ENCODE results near the gene HK1. TPM values are rescaled to one million over a fixed set of nuclear protein-coding genes. Genes with fewer than 3 reads are reported as not detected.

HK1 gene
- total and polyA plus RNA-seq, 11 donors: 83.0 to 310 (median 227) TPM

- no peaks in the 10 kb centered on the region for H3K27me3 ChIP-seq
- H3K4me3 ChIP-seq: no peak overlapping the region
- intact Hi-C loops (cut with DNase I): loop anchor here in 3 of 10 donors (2.0 to 10.0 kb wide), 3 partner anchors 44 to 71 kb away; no protein-coding TSS in a partner anchor
- peaks cover 0 to 17% (median 7%) of the 10 kb centered on the region in 12 donors for H3K4me1 ChIP-seq
- ATAC-seq (no peak), DNase-seq (no peak)
- H3K27ac ChIP-seq: no peak overlapping the region
- WGBS, 4 donors: 9 to 23% (median 19%) methylated on average over 4 of the region's 4 CpGs
- TF ChIP-seq POLR2A (IDR thresholded peaks at IDR 0.05) (no peak), CTCF (IDR thresholded peaks at IDR 0.05) (no peak)
- H3K9me3 ChIP-seq: no peaks in the 10 kb centered on the region
- H3K36me3 ChIP-seq: no peaks in the 10 kb centered on the region
Observed at GRCh38 chr10:69311309-69311708, 33.0 kb downstream of the HK1 start.

DNA sequence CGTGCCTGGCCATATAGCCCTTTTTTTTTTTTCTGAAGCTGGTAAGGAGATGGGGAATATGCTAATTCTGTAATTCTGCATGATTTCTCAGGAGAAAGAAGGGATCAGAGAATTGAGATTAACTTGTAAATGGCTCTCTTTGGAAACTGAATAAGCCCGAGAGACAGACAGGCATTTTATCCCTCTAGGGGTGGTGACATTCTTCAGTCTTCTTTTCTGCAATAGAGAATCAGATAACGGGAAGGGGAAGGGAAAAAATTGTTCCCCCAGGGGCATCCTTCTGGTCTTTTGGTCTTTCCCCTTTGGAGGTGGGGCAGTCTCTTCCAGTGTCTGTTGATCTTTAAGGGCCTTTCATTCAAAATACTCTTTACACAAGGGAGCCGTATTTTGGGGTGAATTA is 34.2 kb downstream of the HK1 start:
- TF ChIP-seq CTCF (IDR thresholded peaks at IDR 0.05): no peak
- TF ChIP-seq POLR2A (IDR thresholded peaks at IDR 0.05): no peak
- intact Hi-C loops (cut with DNase I): loop anchor here in 2 of 10 donors (5.0 to 10.0 kb wide), 2 partner anchors 45 to 68 kb away; no protein-coding TSS in a partner anchor

GRCh38 chr10:69315100-69315542 is 36.8 kb downstream of the HK1 start:
- DNase-seq: no peak
- Histone ChIP-seq H3K9me3 (no peaks in the 10 kb centered on the region), H3K4me1 (peaks cover 6 to 35% (median 18%) of the 10 kb centered on the region in 12 donors), H3K4me3 (no peak overlapping the region), H3K36me3 (no peaks in the 10 kb centered on the region), H3K27me3 (no peaks in the 10 kb centered on the region), H3K27ac (no peak overlapping the region)
- TF ChIP-seq CTCF (IDR thresholded peaks at IDR 0.05): no peak
- TF ChIP-seq POLR2A (IDR thresholded peaks at IDR 0.05): no peak
- WGBS, 4 donors: 92 to 97% (median 94%) methylated on average over 3 of the region's 3 CpGs
- no peak for ATAC-seq
- intact Hi-C loops (cut with DNase I): loop anchor here in 7 of 10 donors (5.0 to 10.0 kb wide), 5 partner anchors 47 to 78 kb away; no protein-coding TSS in a partner anchor

More for the DNA sequence above, 34.2 kb downstream of the HK1 start:
- H3K4me3 ChIP-seq: no peak overlapping the region
- H3K36me3 ChIP-seq: no peaks in the 10 kb centered on the region
- 83 to 93% (median 86%) methylated on average over 4 of the region's 4 CpGs for WGBS, 4 donors
- no peak for DNase-seq
- no peaks in the 10 kb centered on the region for H3K9me3 ChIP-seq
- no peak overlapping the region for H3K27ac ChIP-seq
- peaks cover 0 to 21% (median 9%) of the 10 kb centered on the region in 12 donors for H3K4me1 ChIP-seq
- H3K27me3 ChIP-seq: no peaks in the 10 kb centered on the region
- ATAC-seq: no peak

DNA sequence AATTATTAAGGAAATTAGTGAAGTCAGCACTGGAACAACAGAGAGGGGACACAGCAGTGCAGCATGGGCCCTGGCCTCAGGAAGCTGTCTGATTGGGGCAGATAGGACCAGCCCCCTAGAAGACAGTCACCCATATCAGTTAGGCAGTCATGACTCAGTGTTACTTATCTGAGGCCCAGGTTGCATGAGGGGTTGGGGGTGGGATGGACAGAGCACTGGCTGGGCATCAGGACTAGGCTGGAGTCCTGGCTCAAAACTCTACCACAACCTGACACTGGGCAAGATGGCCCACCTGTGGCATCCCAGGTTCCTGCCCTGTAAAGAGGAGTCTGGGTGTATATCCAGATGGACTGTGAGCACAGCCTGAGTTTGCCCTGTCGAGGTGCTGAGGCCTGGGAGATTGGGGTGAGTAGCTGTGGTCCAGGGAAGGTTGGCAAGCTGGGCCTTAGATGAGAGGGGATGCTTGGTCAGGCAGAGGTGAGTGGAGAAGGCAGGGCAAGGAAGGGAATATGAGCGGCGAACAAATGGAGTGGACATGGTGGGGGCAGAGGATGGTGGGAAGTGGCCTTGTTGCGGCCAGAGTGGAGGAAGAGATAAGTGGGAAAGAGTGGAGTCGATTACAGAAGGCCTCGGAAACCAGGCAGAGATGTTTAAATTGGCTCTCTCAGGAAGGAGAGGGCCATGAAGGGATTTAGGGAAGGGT is 37.5 kb downstream of the HK1 start:
- Histone ChIP-seq H3K4me1 (peaks cover 8 to 41% (median 23%) of the 10 kb centered on the region in 12 donors), H3K36me3 (no peaks in the 10 kb centered on the region), H3K27ac (peak overlapping the region in 3 of 12 donors; percentile 12 to 64 (median 25)), H3K4me3 (no peak overlapping the region), H3K27me3 (no peaks in the 10 kb centered on the region), H3K9me3 (no peaks in the 10 kb centered on the region)
- DNase-seq: no peak
- ATAC-seq: no peak
- intact Hi-C loops (cut with DNase I): loop anchor here in 7 of 10 donors (5.0 to 10.0 kb wide), 5 partner anchors 47 to 78 kb away; no protein-coding TSS in a partner anchor
- TF ChIP-seq POLR2A (IDR thresholded peaks at IDR 0.05) (no peak), CTCF (IDR thresholded peaks at IDR 0.05) (no peak)
- 81 to 88% (median 86%) methylated on average over 6 of the region's 6 CpGs for WGBS, 4 donors
